HCT116 (cell line): Measurements from ENCODE around the gene ANKRD33. TPM values are rescaled to one million over a fixed set of nuclear protein-coding genes. Genes with fewer than 3 reads are reported as not detected.

Experiments
- ATAC-seq: fragments of 200-7000 bp; cut with Tn5 transposase; 2 replicates; pipeline ENCODE4 v1.9.1; 2020; ENCODE audit warnings: mild to moderate bottlenecking, moderate library complexity
- BruUV-seq: library from RNA; stranded (reverse); fragments of 400-500 nt; replicated peaks from 2 replicates; lab custom pipeline; 2021; lab: Mats Ljungman, UMichigan
- CTCF ChIA-PET: fragments of 300-600 bp; sonication (Branson Sonifier 250); formaldehyde crosslinking; loops from one replicate; lab custom pipeline; 2021; ENCODE audit warnings: antibody characterized with exemption; lab: Charles Lee
- POLR2A ChIA-PET: fragments of 300-600, 350-600 bp; sonication (Branson Sonifier 250); formaldehyde crosslinking; loops from one replicate; lab custom pipeline; 2021; ENCODE audit warnings: antibody characterized with exemption; lab: Charles Lee
- RAD21 ChIA-PET, 2 experiments: fragments of 300-600 bp; sonication (Branson Sonifier 250); formaldehyde crosslinking; loops; one replicate each; lab custom pipeline; 2023; ENCODE audit warnings: low total read pairs in 2 of 2; ENCODE audit not compliant: uncharacterized antibody in 2 of 2, unreplicated experiment in 2 of 2, low non-redundant PET in 1 of 2; lab: Charles Lee
- DNase-seq: peaks from one replicate; pipeline ENCODE4 v3.0.0-alpha.2; 2010; ENCODE audit warnings: low read depth, low spot score
- H2AFZ ChIP-seq: fragments of 200-600 bp; shearing (Covaris generic), sonication (generic); 2 replicates; pipeline ENCODE4 v1.6.1; 2017; ENCODE audit warnings: low read depth, mixed run types, mixed read lengths, antibody characterized with exemption, low read length; ENCODE audit not compliant: poor library complexity, severe bottlenecking
- H3K27ac ChIP-seq: 2 replicates; pipeline ENCODE4 v1.5.1; 2012; ENCODE audit warnings: low read depth, low read length
- H3K27me3 ChIP-seq: fragments of 200-600 bp; sonication (generic); 2 replicates; pipeline ENCODE4 v1.6.1; 2016; ENCODE audit warnings: mixed run types, low read length, mixed read lengths; ENCODE audit not compliant: insufficient read depth
- H3K36me3 ChIP-seq, 2 experiments: fragments of 200-500 bp in 1 of 2; fragments of 200-600 bp in 1 of 2; sonication (Bioruptor generic) in 1 of 2; sonication (generic) in 1 of 2; 2 replicates each; pipeline versions ENCODE4 v1.5.1 to v1.6.1; 2014 to 2016; ENCODE audit warnings: low read length in 2 of 2, inconsistent platforms in 1 of 2, mixed read lengths in 1 of 2, mixed run types in 1 of 2; ENCODE audit not compliant: insufficient read depth in 2 of 2, control insufficient read depth in 1 of 2
- H3K4me1 ChIP-seq, 2 experiments: fragments of 200-600 bp in 1 of 2; sonication (generic) in 1 of 2; 2 replicates each; pipeline versions ENCODE4 v1.5.1 to v1.6.1; 2012 to 2017; ENCODE audit warnings: low read length in 2 of 2, inconsistent platforms in 1 of 2, mild to moderate bottlenecking in 1 of 2, mixed read lengths in 1 of 2, mixed run types in 1 of 2, moderate library complexity in 1 of 2; ENCODE audit not compliant: insufficient read depth in 2 of 2, control insufficient read depth in 1 of 2
- H3K4me2 ChIP-seq: fragments of 200-600 bp; sonication (generic); 2 replicates; pipeline ENCODE4 v1.6.1; 2017; ENCODE audit warnings: mixed run types, low read length, mixed read lengths
- H3K4me3 ChIP-seq, 2 experiments: fragments of 200-600 bp in 1 of 2; sonication (generic) in 1 of 2; replicated peaks in 1 of 2; 2 replicates each; pipeline ENCODE4 v1.5.1; 2011 to 2016; ENCODE audit warnings: low read length in 2 of 2, control low read depth in 1 of 2, low read depth in 1 of 2, mild to moderate bottlenecking in 1 of 2, mixed read lengths in 1 of 2, mixed run types in 1 of 2
- H3K79me2 ChIP-seq: fragments of 200-600 bp; sonication (generic); 2 replicates; pipeline ENCODE4 v1.6.1; 2017; ENCODE audit warnings: mild to moderate bottlenecking, mixed run types, low read length, moderate library complexity, mixed read lengths; ENCODE audit not compliant: insufficient read depth
- H3K9ac ChIP-seq: fragments of 200-600 bp; sonication (generic); 2 replicates; pipeline ENCODE4 v1.6.1; 2016; ENCODE audit warnings: low read length, mixed read lengths
- H3K9me2 ChIP-seq: fragments of 200-600 bp; sonication (generic), shearing (Covaris generic); 2 replicates; pipeline ENCODE4 v1.6.1; 2017; ENCODE audit warnings: mixed run types, mild to moderate bottlenecking, moderate library complexity; ENCODE audit not compliant: insufficient read depth
- H3K9me3 ChIP-seq, 2 experiments: fragments of 200-500 bp in 1 of 2; fragments of 200-600 bp in 1 of 2; sonication (Bioruptor generic) in 1 of 2; sonication (generic) in 1 of 2; 2 replicates each; pipeline ENCODE4 v1.6.1; 2014 to 2017; ENCODE audit warnings: low read length in 2 of 2, mixed read lengths in 2 of 2, inconsistent platforms in 1 of 2, low read depth in 1 of 2, mild to moderate bottlenecking in 1 of 2, mixed run types in 1 of 2, moderate library complexity in 1 of 2; ENCODE audit not compliant: control insufficient read depth in 1 of 2, insufficient read depth in 1 of 2
- H4K20me1 ChIP-seq: fragments of 200-600 bp; sonication (generic), shearing (Covaris generic); 2 replicates; pipeline ENCODE4 v1.6.1; 2017; ENCODE audit warnings: mixed run types, mild to moderate bottlenecking, moderate library complexity; ENCODE audit not compliant: insufficient read depth
- ATF3 ChIP-seq: IDR thresholded peaks from 2 replicates; pipeline ENCODE4 v1.6.1; 2012
- CBX3 ChIP-seq: IDR thresholded peaks from 2 replicates; pipeline ENCODE4 v1.6.1; 2012; ENCODE audit warnings: low read depth
- CEBPB ChIP-seq: IDR thresholded peaks from 2 replicates; pipeline ENCODE4 v1.6.1; 2012; ENCODE audit warnings: low read depth
- EZH2 ChIP-seq: fragments of 200-600 bp; sonication (generic); IDR thresholded peaks from 2 replicates; pipeline ENCODE4 v1.6.1; 2017; ENCODE audit warnings: antibody characterized with exemption, mixed run types
- FOSL1 ChIP-seq: IDR thresholded peaks from 2 replicates; pipeline ENCODE4 v1.6.1; 2012; ENCODE audit warnings: low read depth
- MAX ChIP-seq: IDR thresholded peaks from 2 replicates; pipeline ENCODE4 v1.6.1; 2012
- RAD21 ChIP-seq: IDR thresholded peaks from 2 replicates; pipeline ENCODE4 v1.6.1; 2012; ENCODE audit warnings: low read depth, mild to moderate bottlenecking
- REST ChIP-seq: IDR thresholded peaks from 2 replicates; pipeline ENCODE4 v1.6.1; 2012; ENCODE audit warnings: low read depth
- ZNF274 ChIP-seq: fragments of 200-500 bp; sonication (Bioruptor generic); IDR thresholded peaks from 2 replicates; pipeline ENCODE4 v1.6.1; 2014; ENCODE audit warnings: mild to moderate bottlenecking, low read depth, low read length, inconsistent platforms
- intact Hi-C: fragments of 100-400 bp; cut with micrococcal nuclease; formaldehyde crosslinking; loops from 2 replicates; pipeline ENCODE4 v1.10.0; 2022
- total RNA-seq: library from RNA; stranded (reverse); gene quantifications from one replicate; pipeline ENCODE4 v1.2.1, GENCODE V29; 2021; ENCODE audit not compliant: unreplicated experiment

Gene ANKRD33
- total RNA-seq, 1 experiment from 2014 or later: not detected

DNA sequence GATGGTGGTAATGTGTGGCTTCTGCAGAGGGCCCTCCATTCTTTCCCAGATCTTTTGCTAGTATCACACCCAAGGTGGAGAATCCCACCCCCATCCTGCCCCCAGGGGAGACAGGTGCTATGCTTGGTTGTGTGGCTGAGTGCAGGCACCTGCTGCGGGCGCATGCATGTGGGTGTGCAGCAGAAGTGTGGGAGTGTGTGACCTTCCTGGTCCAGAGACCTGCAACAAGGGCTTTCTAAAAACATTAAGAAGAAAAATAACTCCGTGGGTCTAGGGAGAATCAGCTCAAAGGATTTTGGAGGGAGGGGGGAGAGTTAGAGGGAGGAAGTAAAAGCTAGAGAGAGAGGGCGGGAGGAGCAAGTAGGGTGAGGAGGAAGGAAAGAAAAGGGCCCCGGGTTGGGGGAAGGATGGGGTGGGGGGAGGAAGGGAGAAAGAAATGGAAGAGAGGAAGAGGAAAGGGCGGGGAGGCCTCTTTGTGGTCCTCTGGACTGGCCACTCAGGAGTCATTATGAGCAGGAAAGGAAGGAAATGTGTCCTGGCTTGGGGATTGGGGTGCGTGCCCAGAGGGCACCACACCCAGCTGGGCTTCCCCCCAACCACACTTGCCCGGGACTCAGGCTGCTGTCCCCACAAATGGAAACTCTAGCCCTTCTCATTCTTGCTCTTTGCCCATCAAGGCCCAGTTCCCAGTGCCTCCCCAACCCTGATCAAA lies 36.3 kb upstream of the ANKRD33 start:
- Histone ChIP-seq H3K4me1 (peaks cover 0 to 7% of the 10 kb centered on the region in 2 experiments; a peak in 2 of 4 replicates), H3K4me2 (no peak overlapping the region), H3K36me3 (no peaks in the 10 kb centered on the region), H3K27me3 (no peaks in the 10 kb centered on the region), H4K20me1 (no peaks in the 10 kb centered on the region), H3K27ac (no peak overlapping the region), H3K9ac (no peak overlapping the region), H3K9me2 (no peaks in the 10 kb centered on the region), H3K9me3 (no peaks in the 10 kb centered on the region), H2AFZ (no peak overlapping the region), H3K4me3 (no peak overlapping the region), H3K79me2 (no peaks in the 10 kb centered on the region)
- BruUV-seq: no TSS peak
- ChIA-PET RAD21 (no interaction called here), POLR2A (no interaction called here), CTCF (no interaction called here)
- TF ChIP-seq CEBPB: no peak
- DNase-seq: no peak
- intact Hi-C loops: no loop called here
- ATAC-seq: no peak

DNA sequence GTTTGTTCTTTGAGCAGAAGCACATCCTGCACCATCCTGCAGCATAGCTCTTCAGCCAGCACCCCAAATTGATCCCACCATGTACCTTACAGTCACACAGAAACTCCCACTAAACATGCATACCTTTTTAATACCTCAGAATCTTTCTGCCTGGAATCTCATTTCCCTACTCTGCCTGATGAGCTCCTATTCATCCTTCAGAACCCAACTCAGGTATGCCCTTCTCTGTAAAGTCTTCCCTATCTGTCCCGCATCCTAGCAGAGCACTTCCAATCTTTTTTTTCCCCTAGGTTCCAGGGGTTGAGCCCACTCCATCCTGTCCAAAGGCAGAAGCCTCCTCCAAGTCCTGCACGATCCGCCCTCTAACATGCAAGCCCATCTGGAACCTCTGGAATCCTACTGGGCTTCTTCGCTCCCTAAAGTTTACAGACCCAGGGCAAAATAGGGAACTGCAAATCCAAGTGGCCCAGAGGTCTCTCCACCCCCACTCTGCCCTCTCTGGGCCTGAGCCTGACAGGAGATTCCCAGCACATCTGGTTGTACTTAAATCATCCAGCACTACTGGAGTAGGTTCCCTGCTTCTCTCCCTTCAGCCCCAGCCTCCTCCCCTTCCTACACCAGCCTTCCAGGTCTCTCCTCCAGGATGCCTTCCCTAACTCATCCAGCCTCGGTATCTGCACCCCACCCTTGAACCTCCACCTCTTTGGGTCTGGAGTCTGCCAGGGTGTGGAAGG lies 35.3 kb upstream of the ANKRD33 start:
- CTCF ChIA-PET: no interaction called here

More for the DNA sequence above, 35.3 kb upstream of the ANKRD33 start:
- Histone ChIP-seq H3K27me3 (no peaks in the 10 kb centered on the region), H3K9me3 (no peaks in the 10 kb centered on the region), H3K9ac (no peak overlapping the region), H3K4me1 (peaks cover 0 to 6% of the 10 kb centered on the region in 2 experiments; a peak in 2 of 4 replicates), H4K20me1 (no peaks in the 10 kb centered on the region), H3K27ac (no peak overlapping the region), H3K9me2 (no peaks in the 10 kb centered on the region), H3K4me3 (no peak overlapping the region), H3K79me2 (no peaks in the 10 kb centered on the region), H2AFZ (no peak overlapping the region), H3K4me2 (no peak overlapping the region), H3K36me3 (no peaks in the 10 kb centered on the region)
- intact Hi-C loops: no loop called here
- DNase-seq: no peak
- no TSS peak for BruUV-seq
- no peak for TF ChIP-seq ZNF274
- no peak for TF ChIP-seq EZH2
- no peak for TF ChIP-seq ATF3
- TF ChIP-seq CBX3: no peak
- no peak for TF ChIP-seq FOSL1
- no peak for TF ChIP-seq MAX
- no peak for TF ChIP-seq REST
- TF ChIP-seq RAD21: no peak
- no peak for ATAC-seq
- RAD21 ChIA-PET: no interaction called here
- POLR2A ChIA-PET: no interaction called here
